GM19351 (cell line): ENCODE measurements around the gene IFI30.

Experiments
- ATAC-seq: cut with Tn5 transposase; IDR thresholded peaks from one replicate; pipeline ENCODE4 v1.9.1; 2021; ENCODE audit warnings: mild to moderate bottlenecking, moderate library complexity; ENCODE audit not compliant: unreplicated experiment

IFI30 gene

DNA sequence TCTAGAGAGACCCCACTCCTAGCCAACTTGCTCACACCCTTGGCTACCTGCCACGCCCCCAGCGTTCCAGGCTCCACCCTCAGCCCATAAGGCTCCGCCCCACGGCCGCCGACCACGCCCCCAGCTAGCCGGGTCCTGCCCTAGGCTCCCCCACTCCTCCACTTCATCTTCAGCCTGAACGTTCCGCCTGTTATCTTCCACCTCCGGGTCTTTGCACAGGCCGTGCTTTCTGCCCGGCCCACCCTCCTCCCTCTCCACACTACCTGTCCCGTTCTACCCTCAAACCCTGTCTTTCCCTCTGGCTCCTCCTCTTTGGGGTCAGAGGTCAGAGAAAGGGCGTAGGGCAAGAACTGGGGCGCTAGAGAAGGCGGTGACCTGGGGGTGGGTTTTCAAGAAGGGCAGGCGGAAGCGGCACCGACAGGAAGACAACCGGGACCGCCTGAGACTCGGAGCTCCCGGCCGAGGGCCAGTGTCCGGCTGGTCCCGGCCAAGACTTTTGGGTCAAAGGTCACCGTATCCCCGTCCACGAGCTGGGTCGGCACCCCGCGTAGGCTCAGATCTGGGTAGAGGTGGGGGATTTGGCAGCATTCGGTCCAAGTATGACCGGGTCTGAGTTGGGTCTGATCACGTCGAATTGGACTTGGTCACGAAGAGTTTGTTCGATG lies 50.4 kb downstream of the IFI30 start:
- peak; percentile 5 for ATAC-seq

DNA sequence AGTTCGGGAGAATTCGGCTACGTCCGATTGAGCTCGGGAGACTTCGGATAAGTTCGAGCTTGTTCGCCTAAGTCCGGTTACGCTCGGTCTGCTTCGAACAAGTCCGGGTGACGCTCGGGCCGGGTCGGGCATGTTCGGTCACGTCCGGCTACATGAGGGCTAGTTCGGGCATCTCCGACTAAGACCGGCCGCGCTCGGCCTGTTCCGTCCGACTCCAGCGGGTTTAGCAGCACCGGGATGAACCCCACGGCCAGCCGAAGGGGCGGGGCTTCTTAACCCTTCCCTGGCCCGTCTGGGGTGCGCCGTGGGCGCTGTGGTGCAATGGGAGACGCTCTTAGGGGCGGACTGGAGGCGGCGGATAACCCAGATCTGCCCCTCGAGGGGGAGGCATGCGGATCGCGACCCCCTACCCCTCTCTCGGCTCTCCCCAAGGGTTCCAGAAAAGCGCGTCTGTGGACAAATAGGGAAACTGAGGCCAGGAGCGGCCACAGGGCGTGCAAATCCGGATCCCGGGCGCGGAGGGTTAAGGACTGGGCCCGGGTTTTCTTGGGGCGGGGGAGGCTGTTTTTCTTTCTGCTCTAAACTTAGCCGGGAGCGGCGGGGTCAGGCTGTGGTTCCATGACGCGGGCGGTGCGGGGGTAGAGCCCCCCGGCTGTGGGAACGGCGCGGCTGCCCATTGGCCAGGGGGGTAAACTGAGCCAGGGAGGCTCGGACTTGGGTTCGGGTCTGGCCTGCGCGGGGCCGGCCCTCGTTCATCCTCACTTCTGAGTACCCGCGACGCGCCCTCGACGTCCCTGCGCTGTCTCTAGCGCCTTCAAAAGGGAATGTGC lies 51.1 kb downstream of the IFI30 start:
- ATAC-seq, result peak; percentile 95

GRCh38 chr19:18225355-18225701 lies 51.7 kb downstream of the IFI30 start:
- ATAC-seq, result no peak

- no peak for ATAC-seq
These were observed 52.3 kb downstream of the IFI30 start, which contains the start of gene PDE4C for GRCh38 chr19:18225702-18226468. Gene PDE4C (minus strand): TSS chr19:18226438. CDS start chr19:18226415, 23 bp downstream.

DNA sequence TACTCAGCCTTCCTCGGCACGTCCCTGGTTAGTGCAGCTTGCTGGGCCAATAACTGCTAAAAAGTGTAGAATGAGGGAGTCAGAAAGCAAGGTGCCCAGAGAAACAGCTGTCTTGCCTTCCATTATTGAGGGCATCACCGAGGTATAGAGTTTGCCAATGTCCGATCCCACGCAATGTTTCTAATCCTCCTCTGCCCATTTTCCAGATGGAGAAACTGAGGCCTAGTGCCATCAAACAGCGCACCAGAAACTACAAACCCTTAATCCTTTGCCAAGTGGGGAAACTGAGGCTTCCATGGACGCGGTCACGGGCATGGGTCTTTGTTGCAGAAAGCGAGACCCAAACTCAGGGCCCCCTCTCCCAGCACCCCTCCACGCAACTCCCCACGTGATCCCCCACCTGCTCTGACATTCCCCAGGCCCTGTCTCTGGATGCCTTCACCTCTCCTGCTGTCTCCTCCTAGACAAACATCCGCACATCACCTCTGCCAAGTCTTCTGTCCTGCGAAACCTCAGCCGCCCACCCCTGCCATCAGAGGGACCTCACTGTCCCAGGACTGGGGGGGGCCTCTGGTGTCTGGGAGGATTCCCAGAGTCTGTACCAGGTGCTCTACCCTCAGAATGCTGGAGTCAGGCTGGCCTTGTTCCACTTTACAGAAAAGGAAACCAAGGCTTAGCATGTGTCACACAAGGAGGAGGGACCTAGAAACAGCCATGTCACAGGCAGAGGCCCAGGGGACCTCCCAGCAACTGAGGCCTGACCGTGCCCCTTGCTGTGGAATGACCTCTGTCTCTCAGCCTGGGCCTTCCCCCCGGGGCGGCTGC lies 53.6 kb downstream of the IFI30 start:
- ATAC-seq, result no peak
